Measurements from ENCODE around the gene STON1.
"Not testable (repeated sequence)": the region's sequence is repeated elsewhere in the genome, so short reads cannot be mapped to it uniquely, and the experiment has no call there.

DNA sequence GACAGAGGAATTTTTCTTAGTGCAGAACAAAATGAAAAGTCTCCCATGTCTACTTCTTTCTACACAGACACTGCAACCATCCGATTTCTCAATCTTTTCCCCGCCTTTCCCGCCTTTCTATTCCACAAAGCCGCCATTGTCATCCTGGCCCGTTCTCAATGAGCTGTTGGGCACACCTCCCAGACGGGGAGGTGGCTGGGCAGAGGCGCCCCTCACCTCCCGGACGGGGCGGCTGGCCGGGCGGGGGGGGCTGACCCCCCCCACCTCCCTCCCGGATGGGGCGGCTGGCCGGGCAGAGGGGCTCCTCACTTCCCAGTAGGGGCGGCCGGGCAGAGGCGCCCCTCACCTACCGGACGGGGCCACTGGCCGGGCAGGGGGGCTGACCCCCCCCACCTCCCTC is 25.1 kb downstream of the STON1 start:
- TF ChIP-seq POLR2A (IDR thresholded peaks at IDR 0.05), result not testable (repeated sequence)
- TF ChIP-seq, protein P1, sequence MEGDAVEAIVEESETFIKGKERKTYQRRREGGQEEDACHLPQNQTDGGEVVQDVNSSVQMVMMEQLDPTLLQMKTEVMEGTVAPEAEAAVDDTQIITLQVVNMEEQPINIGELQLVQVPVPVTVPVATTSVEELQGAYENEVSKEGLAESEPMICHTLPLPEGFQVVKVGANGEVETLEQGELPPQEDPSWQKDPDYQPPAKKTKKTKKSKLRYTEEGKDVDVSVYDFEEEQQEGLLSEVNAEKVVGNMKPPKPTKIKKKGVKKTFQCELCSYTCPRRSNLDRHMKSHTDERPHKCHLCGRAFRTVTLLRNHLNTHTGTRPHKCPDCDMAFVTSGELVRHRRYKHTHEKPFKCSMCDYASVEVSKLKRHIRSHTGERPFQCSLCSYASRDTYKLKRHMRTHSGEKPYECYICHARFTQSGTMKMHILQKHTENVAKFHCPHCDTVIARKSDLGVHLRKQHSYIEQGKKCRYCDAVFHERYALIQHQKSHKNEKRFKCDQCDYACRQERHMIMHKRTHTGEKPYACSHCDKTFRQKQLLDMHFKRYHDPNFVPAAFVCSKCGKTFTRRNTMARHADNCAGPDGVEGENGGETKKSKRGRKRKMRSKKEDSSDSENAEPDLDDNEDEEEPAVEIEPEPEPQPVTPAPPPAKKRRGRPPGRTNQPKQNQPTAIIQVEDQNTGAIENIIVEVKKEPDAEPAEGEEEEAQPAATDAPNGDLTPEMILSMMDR (IDR thresholded peaks at IDR 0.05), result not testable (repeated sequence)
